Right lobe of liver (tissue), 4 donors: ENCODE measurements around the gene PSMC3IP.

Experiments
- POLR2A ChIP-seq: fragments of 450-650 bp; IDR thresholded peaks from one replicate; pipeline ENCODE4 v1.6.1; 2017; ENCODE audit warnings: antibody characterized with exemption, mild to moderate bottlenecking
- TF ChIP-seq, protein P1 (sequence below), 4 donors: fragments of 200-600 bp in 3 of 4; fragments of 450-650 bp in 1 of 4; IDR thresholded peaks; one replicate each; pipeline versions ENCODE4 v1.5.1 to v1.8.0; 2016 to 2022; ENCODE audit warnings: antibody characterized with exemption in 4 of 4, mild to moderate bottlenecking in 2 of 4
- donor health status: DM: no; HTN: no; CAD: no.
- donor health status: DM: no; HTN: no; CAD: no.
- donor health status: DM: no; HTN: yes; CAD: no.

DNA sequence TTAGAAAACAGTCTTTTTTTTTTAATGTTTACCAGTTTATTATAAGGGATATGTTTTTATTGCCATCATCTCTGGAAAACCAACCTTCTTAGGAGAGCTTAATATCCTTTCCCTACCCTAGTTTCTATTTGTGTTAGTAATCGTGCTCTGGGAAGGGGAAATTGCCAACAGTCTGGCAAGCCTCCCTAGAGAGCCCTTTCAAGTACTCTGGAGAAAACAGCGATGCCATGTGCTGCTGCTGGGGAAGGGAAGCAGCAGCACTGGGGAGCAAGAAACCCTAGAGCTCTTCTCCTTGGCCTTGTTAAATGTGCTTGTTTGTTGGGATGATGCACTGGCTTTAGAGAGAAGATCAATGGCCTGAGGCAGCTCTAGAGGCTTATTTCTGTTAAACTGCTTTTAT, 21.4 kb upstream of the PSMC3IP start:
- TF ChIP-seq POLR2A = no peak
- TF ChIP-seq, protein P1, sequence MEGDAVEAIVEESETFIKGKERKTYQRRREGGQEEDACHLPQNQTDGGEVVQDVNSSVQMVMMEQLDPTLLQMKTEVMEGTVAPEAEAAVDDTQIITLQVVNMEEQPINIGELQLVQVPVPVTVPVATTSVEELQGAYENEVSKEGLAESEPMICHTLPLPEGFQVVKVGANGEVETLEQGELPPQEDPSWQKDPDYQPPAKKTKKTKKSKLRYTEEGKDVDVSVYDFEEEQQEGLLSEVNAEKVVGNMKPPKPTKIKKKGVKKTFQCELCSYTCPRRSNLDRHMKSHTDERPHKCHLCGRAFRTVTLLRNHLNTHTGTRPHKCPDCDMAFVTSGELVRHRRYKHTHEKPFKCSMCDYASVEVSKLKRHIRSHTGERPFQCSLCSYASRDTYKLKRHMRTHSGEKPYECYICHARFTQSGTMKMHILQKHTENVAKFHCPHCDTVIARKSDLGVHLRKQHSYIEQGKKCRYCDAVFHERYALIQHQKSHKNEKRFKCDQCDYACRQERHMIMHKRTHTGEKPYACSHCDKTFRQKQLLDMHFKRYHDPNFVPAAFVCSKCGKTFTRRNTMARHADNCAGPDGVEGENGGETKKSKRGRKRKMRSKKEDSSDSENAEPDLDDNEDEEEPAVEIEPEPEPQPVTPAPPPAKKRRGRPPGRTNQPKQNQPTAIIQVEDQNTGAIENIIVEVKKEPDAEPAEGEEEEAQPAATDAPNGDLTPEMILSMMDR (IDR thresholded peaks at IDR 0.05) = no peak
